HFFc6 (cell line): ENCODE measurements around the gene RIPK4. TPM values are rescaled to one million over a fixed set of nuclear protein-coding genes. Genes with fewer than 3 reads are reported as not detected.

ENCODE experiments used
- DNase-seq: peaks from one replicate; pipeline ENCODE4 v3.0.0-alpha.2; 2018
- H3K27ac Mint-ChIP-seq: 2 replicates; pipeline ENCODE4 v1.8.0; 2020; ENCODE audit warnings: mild to moderate bottlenecking, mixed read lengths
- H3K27me3 Mint-ChIP-seq: 2 replicates; pipeline ENCODE4 v1.8.0; 2021; ENCODE audit warnings: mild to moderate bottlenecking, moderate library complexity, mixed read lengths; ENCODE audit not compliant: insufficient read depth
- H3K36me3 Mint-ChIP-seq: 2 replicates; pipeline ENCODE4 v1.8.0; 2021; ENCODE audit warnings: low read depth, mixed read lengths
- H3K4me1 Mint-ChIP-seq: 2 replicates; pipeline ENCODE4 v1.8.0; 2020; ENCODE audit warnings: low read depth, mixed read lengths
- H3K4me3 Mint-ChIP-seq: 2 replicates; pipeline ENCODE4 v1.8.0; 2020; ENCODE audit warnings: mild to moderate bottlenecking, moderate library complexity, mixed read lengths
- H3K9me3 Mint-ChIP-seq: 2 replicates; pipeline ENCODE4 v1.8.0; 2020; ENCODE audit warnings: mild to moderate bottlenecking, mixed read lengths
- total RNA-seq, 6 experiments: library from RNA; stranded (reverse); fragmentation: NEBNext Ultra II Directional; extraction: Animal tissue kit (Norgen Biotek cat#: 25700); gene quantifications; 2 replicates in 1 of 6; 3 replicates in 5 of 6; pipeline ENCODE4 v1.2.3, GENCODE V29; 2021
- TF ChIP-seq, protein P1 (sequence below): fragments of 200-600 bp; sonication (generic); IDR thresholded peaks from 2 replicates; pipeline ENCODE4 v1.5.0; 2021; ENCODE audit warnings: antibody characterized with exemption, mild to moderate bottlenecking

The RIPK4 gene
- total RNA-seq, 6 experiments from 2014 or later = 0.05 to 0.12 (median 0.07) TPM; not detected in 2

DNA sequence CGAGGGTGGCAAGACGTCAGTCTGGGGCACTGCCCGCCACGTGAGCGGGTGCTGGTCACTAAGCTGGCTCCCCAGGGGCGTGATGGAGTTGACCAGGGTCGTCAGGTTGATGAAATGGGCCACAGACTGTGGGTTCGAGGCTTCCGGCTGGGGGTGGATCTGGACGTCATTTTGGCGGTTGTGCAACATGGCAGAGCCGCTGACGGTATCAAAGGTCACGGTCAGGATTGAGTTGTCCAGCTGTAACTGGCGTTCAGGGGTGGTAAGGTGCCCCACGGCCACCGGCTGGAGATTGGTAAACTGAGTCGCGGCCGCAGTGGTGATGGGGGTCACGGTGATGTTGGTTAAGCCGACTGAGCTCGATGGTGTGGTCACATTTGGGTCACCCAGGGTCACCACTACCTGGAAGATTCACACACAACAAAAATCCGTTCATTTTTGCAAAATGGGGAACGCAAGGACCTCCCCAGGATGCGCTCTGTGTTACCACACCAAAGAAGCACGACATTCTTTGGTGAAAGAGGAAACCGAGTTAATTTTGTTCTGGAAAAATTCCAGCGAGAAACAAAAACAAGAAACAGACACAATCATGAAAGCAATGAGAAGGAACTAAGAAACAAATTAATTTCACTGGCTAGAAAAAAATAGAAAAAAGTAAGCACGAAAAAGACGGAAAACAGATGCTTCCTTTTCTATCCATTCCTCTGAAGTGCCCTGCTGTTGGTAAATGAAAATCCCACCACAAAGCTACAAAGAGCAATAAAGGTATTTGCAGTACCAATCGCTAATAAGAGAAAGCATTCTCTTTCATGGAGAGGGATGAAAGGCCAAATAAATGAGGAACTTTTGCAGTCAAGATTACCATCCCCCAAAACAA, 34.7 kb upstream of the RIPK4 start:
- H3K27ac Mint-ChIP-seq = no peak overlapping the region
- H3K4me1 Mint-ChIP-seq = no peaks in the 10 kb centered on the region
- H3K36me3 Mint-ChIP-seq = peaks cover under 1% of the 10 kb centered on the region
- no peaks in the 10 kb centered on the region for H3K27me3 Mint-ChIP-seq
- H3K4me3 Mint-ChIP-seq = no peak overlapping the region
- TF ChIP-seq, protein P1, sequence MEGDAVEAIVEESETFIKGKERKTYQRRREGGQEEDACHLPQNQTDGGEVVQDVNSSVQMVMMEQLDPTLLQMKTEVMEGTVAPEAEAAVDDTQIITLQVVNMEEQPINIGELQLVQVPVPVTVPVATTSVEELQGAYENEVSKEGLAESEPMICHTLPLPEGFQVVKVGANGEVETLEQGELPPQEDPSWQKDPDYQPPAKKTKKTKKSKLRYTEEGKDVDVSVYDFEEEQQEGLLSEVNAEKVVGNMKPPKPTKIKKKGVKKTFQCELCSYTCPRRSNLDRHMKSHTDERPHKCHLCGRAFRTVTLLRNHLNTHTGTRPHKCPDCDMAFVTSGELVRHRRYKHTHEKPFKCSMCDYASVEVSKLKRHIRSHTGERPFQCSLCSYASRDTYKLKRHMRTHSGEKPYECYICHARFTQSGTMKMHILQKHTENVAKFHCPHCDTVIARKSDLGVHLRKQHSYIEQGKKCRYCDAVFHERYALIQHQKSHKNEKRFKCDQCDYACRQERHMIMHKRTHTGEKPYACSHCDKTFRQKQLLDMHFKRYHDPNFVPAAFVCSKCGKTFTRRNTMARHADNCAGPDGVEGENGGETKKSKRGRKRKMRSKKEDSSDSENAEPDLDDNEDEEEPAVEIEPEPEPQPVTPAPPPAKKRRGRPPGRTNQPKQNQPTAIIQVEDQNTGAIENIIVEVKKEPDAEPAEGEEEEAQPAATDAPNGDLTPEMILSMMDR = no peak
- no peak for DNase-seq
- H3K9me3 Mint-ChIP-seq = no peaks in the 10 kb centered on the region

DNA sequence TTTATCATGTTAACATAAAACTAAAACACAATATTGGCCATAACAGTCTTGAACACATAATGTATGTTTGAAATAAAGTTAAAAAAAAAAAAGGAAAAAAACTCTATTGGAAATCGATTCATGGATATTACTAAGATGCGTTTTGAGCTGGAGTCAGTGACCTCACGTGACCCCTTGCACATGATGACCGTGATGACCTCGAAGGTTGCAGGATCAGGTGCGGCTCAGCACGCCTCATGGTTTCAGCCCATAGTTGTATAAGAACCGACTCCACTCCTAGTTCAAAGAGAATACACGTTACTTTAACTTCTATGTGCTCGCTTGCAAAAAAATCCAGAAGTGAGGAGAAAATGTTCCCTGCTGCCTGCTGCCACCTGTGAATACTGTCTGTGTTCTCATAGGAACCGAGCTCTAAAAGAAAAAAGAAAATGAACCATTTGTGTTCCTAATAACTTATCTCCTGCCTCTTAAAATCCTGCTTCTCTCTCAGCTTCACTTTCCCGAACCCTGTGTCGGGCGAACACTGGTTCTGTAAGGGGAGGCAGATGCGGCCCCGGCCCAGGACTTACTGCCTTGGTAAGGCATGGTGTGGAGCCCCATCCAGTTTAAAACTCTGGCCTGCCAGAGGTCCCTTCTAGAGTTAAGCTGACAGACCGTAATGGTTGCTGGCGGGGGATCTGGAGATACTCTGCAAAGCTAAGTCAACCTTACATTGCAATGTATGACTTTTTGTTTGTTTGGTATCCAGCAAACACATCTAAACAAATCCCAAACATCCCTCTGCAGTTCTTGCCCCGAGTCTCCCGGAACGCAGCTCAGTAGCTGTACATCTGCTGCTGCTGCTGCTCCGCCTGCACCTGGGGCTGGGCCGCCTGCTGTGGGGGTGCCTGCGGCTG, 33.8 kb upstream of the RIPK4 start:
- Mint-ChIP-seq H3K27me3 (no peaks in the 10 kb centered on the region), H3K9me3 (no peaks in the 10 kb centered on the region), H3K27ac (no peak overlapping the region), H3K4me1 (no peaks in the 10 kb centered on the region), H3K4me3 (no peak overlapping the region), H3K36me3 (no peaks in the 10 kb centered on the region)
- no peak for DNase-seq
- TF ChIP-seq, protein P1 = no peak

DNA sequence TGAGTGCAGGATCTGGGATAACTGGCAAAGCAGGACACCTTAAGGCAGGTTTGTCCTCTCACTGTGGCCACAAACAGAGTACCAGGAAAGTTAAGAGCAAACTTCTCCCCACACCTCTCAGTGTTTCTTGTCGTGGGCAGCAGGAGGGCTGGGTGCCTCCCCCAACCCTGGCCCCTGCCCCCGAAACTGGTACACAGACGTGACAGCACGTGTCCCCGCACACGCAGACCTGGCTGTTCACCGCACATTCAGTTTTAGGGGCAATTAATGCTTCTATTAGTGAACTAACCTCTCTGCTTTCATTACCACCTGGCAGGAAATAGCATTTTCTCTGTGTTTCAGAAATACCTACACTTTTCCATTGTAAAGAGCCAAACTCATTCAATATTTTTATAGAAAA, 32.9 kb upstream of the RIPK4 start:
- Mint-ChIP-seq H3K4me1 (no peaks in the 10 kb centered on the region), H3K27ac (no peak overlapping the region), H3K36me3 (no peaks in the 10 kb centered on the region), H3K27me3 (no peaks in the 10 kb centered on the region; the same call in 1 of the 2 replicates), H3K9me3 (no peaks in the 10 kb centered on the region), H3K4me3 (no peak overlapping the region)
- TF ChIP-seq, protein P1 = no peak
- DNase-seq = no peak

DNA sequence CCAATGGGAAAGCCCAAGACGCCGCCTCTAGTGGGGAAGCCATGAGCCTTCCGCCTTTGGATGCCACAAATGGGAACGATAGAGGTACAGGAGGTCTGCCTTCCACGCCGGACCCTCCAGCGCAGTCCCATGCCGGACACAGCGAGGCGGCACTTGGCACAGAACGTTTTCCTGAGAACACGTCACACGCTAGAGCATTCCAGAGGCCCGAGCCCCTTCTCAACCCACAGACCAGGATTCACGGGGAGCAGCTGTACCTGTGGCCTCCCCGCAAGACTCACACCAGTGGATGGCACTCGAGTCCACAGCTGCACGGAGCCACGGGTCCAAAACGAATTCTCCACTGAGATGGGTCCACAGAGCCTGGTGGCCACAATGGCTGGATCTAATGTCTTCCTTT, 31.5 kb upstream of the RIPK4 start:
- Mint-ChIP-seq H3K27ac (no peak overlapping the region), H3K36me3 (peaks cover 6% of the 10 kb centered on the region), H3K4me3 (no peak overlapping the region), H3K9me3 (peaks cover 11% of the 10 kb centered on the region), H3K4me1 (no peaks in the 10 kb centered on the region), H3K27me3 (no peaks in the 10 kb centered on the region; the same call in 1 of the 2 replicates)
- no peak for DNase-seq
- TF ChIP-seq, protein P1 = no peak

DNA sequence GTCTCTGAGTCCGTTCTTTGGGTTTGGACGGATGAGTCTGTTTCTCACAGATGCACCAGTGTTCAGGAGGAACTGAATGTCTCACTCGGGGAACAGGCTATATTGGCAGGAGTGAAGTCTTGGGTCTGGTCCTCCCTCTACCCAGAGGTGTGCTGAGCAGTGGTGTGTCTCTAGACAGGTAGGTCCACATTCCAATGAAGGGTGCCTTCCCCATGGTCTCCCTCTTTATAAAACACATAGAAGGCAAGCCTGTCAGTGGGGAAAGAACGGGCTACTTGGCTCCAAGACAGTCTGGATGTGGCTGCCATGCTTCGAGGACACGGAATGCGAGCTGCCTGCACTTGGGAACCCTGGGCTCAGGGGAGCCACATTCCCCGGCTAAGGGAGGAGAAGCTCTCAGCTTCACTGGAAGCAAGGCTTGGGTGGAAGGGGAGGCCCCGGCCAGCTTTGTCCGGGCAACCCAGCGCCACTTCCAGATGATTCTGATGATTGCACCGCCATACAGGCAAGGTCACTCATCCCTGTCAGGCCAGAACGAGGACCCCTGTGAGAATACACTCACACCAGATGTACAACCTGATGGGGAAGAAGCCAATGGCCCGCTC, 29.7 kb upstream of the RIPK4 start:
- Mint-ChIP-seq H3K9me3 (peaks cover 28% of the 10 kb centered on the region), H3K4me3 (no peak overlapping the region), H3K36me3 (peaks cover 21% of the 10 kb centered on the region), H3K27ac (no peak overlapping the region), H3K27me3 (no peaks in the 10 kb centered on the region; the same call in 1 of the 2 replicates), H3K4me1 (no peaks in the 10 kb centered on the region)
- DNase-seq = no peak
- TF ChIP-seq, protein P1 = no peak
